Neuronal stem cell (in vitro differentiated cells): ENCODE results near the gene DDX27.

Experiments
- DNase-seq: peaks from one replicate; pipeline ENCODE4 v3.0.0-alpha.2; 2013; ENCODE audit warnings: low spot score
- H2AFZ ChIP-seq: one replicate; pipeline ENCODE4 v1.6.1; 2013; ENCODE audit warnings: mild to moderate bottlenecking, low read length, inconsistent platforms
- H2AK5ac ChIP-seq: 2 replicates; pipeline ENCODE4 v1.6.1; 2013; ENCODE audit warnings: low read depth, mild to moderate bottlenecking, inconsistent platforms, low read length, moderate library complexity, mixed read lengths
- H2BK120ac ChIP-seq: 2 replicates; pipeline ENCODE4 v1.6.1; 2013; ENCODE audit warnings: low read depth, mild to moderate bottlenecking, inconsistent platforms, low read length, moderate library complexity, mixed read lengths
- H2BK12ac ChIP-seq: one replicate; pipeline ENCODE4 v1.6.1; 2013; ENCODE audit warnings: low read length, inconsistent platforms
- H2BK15ac ChIP-seq: 2 replicates; pipeline ENCODE4 v1.6.1; 2013; ENCODE audit warnings: mild to moderate bottlenecking, low read length, inconsistent platforms, mixed read lengths
- H2BK5ac ChIP-seq: one replicate; pipeline ENCODE4 v1.6.1; 2013; ENCODE audit warnings: inconsistent platforms, mild to moderate bottlenecking, low read length, moderate library complexity
- H3K14ac ChIP-seq: one replicate; pipeline ENCODE4 v1.6.1; 2013; ENCODE audit warnings: low read length, inconsistent platforms
- H3K18ac ChIP-seq: 2 replicates; pipeline ENCODE4 v1.6.1; 2013; ENCODE audit warnings: low read length, inconsistent platforms
- H3K23ac ChIP-seq: 2 replicates; pipeline ENCODE4 v1.6.1; 2013; ENCODE audit warnings: low read depth, mild to moderate bottlenecking, mixed read lengths, low read length, inconsistent platforms; ENCODE audit not compliant: poor library complexity
- H3K27ac ChIP-seq: replicated peaks from 3 replicates; pipeline ENCODE4 v1.5.1; 2013; ENCODE audit warnings: low read length, inconsistent platforms
- H3K27me3 ChIP-seq, 3 experiments: 2 replicates each; pipeline ENCODE4 v1.6.1; 2013; ENCODE audit warnings: low read length in 3 of 3, mild to moderate bottlenecking in 2 of 3, inconsistent platforms in 1 of 3, low read depth in 1 of 3, mixed read lengths in 1 of 3, moderate library complexity in 1 of 3; ENCODE audit not compliant: control insufficient read depth in 3 of 3, insufficient read depth in 3 of 3
- H3K36me3 ChIP-seq, 2 donors: replicated peaks in 1 of 2; 2 replicates each; pipeline ENCODE4 v1.6.1; 2013; ENCODE audit warnings: low read length in 2 of 2; ENCODE audit not compliant: control insufficient read depth in 2 of 2, insufficient read depth in 2 of 2
- H3K4ac ChIP-seq: 2 replicates; pipeline ENCODE4 v1.6.1; 2013; ENCODE audit warnings: inconsistent platforms, mild to moderate bottlenecking, low read length, moderate library complexity
- H3K4me1 ChIP-seq, 2 donors: 1 replicate in 1 of 2; 2 replicates in 1 of 2; pipeline ENCODE4 v1.6.1; 2013; ENCODE audit warnings: low read length in 2 of 2, low read depth in 1 of 2; ENCODE audit not compliant: control insufficient read depth in 2 of 2, insufficient read depth in 1 of 2
- H3K4me2 ChIP-seq: one replicate; pipeline ENCODE4 v1.6.1; 2013; ENCODE audit warnings: mild to moderate bottlenecking, low read length, inconsistent platforms; ENCODE audit not compliant: insufficient read depth, poor library complexity, severe bottlenecking
- H3K4me3 ChIP-seq, 2 donors: 2 replicates each; pipeline ENCODE4 v1.5.1; 2013; ENCODE audit warnings: low read length in 2 of 2, mild to moderate bottlenecking in 2 of 2, inconsistent platforms in 1 of 2, moderate library complexity in 1 of 2
- H3K79me1 ChIP-seq: one replicate; pipeline ENCODE4 v1.6.1; 2013; ENCODE audit warnings: low read depth, mild to moderate bottlenecking, inconsistent platforms, low read length, moderate library complexity
- H3K9ac ChIP-seq: one replicate; pipeline ENCODE4 v1.6.1; 2013; ENCODE audit warnings: mild to moderate bottlenecking, low read depth, low read length, inconsistent platforms; ENCODE audit not compliant: poor library complexity
- H3K9me3 ChIP-seq, 2 donors: replicated peaks in 1 of 2; 2 replicates each; pipeline versions ENCODE3 to v1.6.1; 2013; ENCODE audit warnings: low read length in 2 of 2, mild to moderate bottlenecking in 2 of 2, inconsistent platforms in 1 of 2, low read depth in 1 of 2, mixed read lengths in 1 of 2, moderate library complexity in 1 of 2; ENCODE audit not compliant: control insufficient read depth in 2 of 2, insufficient read depth in 1 of 2
- H4K8ac ChIP-seq: one replicate; pipeline ENCODE4 v1.6.1; 2013; ENCODE audit warnings: low read depth, mild to moderate bottlenecking, inconsistent platforms, low read length, moderate library complexity
- H4K91ac ChIP-seq: one replicate; pipeline ENCODE4 v1.6.1; 2013; ENCODE audit warnings: low read length, low read depth, mild to moderate bottlenecking, inconsistent platforms; ENCODE audit not compliant: poor library complexity
- WGBS, 2 donors: extraction: QIAGEN DNeasy Blood & Tissue Kit; methylation state at CpG; one replicate each; pipeline ENCODE4 v1.1.7; 2013; ENCODE audit warnings: missing lambda C conversion rate in 2 of 2, mixed read lengths in 1 of 2; ENCODE audit not compliant: insufficient read length in 2 of 2, insufficient replicate concordance in 1 of 2; ENCODE audit errors: extremely low coverage in 2 of 2; 5-methylcytosine and 5-hydroxymethylcytosine counted together

Gene DDX27

DNA sequence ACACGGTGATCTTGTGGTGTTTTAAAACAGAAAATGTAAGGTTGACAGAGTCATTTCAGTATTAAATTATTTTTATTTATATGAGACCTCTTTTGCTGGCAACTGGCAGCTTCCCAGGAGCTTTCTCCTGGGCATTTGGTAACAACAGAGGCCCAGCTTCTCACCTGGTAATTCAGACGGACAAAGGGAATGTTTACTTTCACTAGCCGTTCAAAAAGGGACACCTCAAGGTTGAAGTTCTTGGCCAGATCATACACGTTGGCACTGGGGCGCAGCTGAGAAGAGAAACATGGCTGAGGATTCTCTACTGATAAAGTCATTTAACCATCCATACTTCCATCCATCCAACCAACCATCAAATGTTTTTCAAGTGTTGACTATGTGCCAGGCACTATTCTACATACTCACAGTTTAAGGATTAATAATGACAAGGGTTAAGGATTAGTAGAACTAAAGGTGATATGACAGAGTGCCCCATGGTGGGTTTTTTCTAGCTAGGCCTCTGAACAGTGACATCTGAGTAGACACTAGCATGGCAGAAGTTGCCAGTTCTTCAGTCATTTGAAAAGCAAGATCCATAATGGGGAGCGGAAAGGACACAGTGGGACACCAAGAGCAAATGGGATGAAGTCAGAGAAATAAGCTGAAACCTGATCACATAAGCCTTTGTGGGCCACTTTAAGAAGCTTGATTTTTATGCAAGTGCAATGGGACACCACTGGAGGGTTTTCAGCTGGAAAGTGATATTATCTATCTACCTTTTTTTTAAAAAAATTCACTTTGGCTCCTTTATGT is 33.5 kb downstream of the DDX27 start:
- H3K18ac ChIP-seq, result no peak overlapping the region
- H4K91ac ChIP-seq, result no peak overlapping the region
- H3K9ac ChIP-seq, result no peak overlapping the region
- no peak overlapping the region for H2BK12ac ChIP-seq
- no peak overlapping the region for H3K14ac ChIP-seq
- no peak overlapping the region for H2BK5ac ChIP-seq
- no peak overlapping the region for H3K4me3 ChIP-seq
- no peak overlapping the region for H2BK120ac ChIP-seq
- no peaks in the 10 kb centered on the region for H3K9me3 ChIP-seq
- H3K27me3 ChIP-seq, result no peaks in the 10 kb centered on the region
- no peak overlapping the region for H3K27ac ChIP-seq
- H3K23ac ChIP-seq, result no peak overlapping the region
- H3K4me1 ChIP-seq, result no peaks in the 10 kb centered on the region
- no peak overlapping the region for H2BK15ac ChIP-seq
- WGBS, 2 donors, result no CpG with 5 or more reads among the region's 6 CpGs
- no peak for DNase-seq
- no peak overlapping the region for H2AFZ ChIP-seq
- H3K4me2 ChIP-seq, result no peak overlapping the region
- no peak overlapping the region for H3K4ac ChIP-seq
- H2AK5ac ChIP-seq, result no peak overlapping the region
- H3K36me3 ChIP-seq, result peaks cover 51 to 96% of the 10 kb centered on the region in 2 donors
- no peaks in the 10 kb centered on the region for H3K79me1 ChIP-seq
- H4K8ac ChIP-seq, result no peak overlapping the region

DNA sequence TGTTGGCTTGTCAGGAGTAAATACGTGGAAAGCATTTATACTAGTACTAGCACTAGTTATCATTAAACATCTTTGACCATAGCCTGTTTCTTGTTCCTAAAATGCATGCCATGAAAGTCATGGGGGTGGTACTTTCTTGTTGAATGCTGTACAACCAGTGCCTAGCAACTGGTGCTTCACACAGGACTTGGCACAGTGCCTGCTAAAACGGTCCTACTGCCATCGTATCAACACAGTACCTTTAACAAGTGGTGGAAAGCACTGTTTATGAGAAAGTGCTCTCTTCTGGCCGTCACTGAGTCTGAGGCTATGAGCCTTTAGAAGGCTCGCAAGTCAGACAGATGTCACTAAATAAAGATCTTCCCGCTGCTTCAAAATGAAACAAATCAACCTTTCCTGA is 37.0 kb downstream of the DDX27 start:
- no peak overlapping the region for H2BK12ac ChIP-seq
- peaks cover 30 to 94% of the 10 kb centered on the region in 2 donors for H3K36me3 ChIP-seq
- no peaks in the 10 kb centered on the region for H3K79me1 ChIP-seq
- no peak overlapping the region for H2AFZ ChIP-seq
- no peak for DNase-seq
- no peak overlapping the region for H3K18ac ChIP-seq
- no peak overlapping the region for H2BK5ac ChIP-seq
- no peak overlapping the region for H3K27ac ChIP-seq
- no peak overlapping the region for H3K4ac ChIP-seq
- H2AK5ac ChIP-seq, result no peak overlapping the region
- no peak overlapping the region for H4K91ac ChIP-seq
- no peak overlapping the region for H2BK15ac ChIP-seq
- H3K4me1 ChIP-seq, result no peaks in the 10 kb centered on the region
- peaks cover 0 to 2% of the 10 kb centered on the region in 2 donors for H3K9me3 ChIP-seq
- no peak overlapping the region for H3K9ac ChIP-seq
- no peak overlapping the region for H3K4me3 ChIP-seq
- no peak overlapping the region for H4K8ac ChIP-seq
- no peak overlapping the region for H2BK120ac ChIP-seq
- no peak overlapping the region for H3K23ac ChIP-seq
- no peaks in the 10 kb centered on the region for H3K27me3 ChIP-seq
- no CpG with 5 or more reads among the region's 6 CpGs for WGBS, 2 donors
- H3K14ac ChIP-seq, result no peak overlapping the region
- no peak overlapping the region for H3K4me2 ChIP-seq

DNA sequence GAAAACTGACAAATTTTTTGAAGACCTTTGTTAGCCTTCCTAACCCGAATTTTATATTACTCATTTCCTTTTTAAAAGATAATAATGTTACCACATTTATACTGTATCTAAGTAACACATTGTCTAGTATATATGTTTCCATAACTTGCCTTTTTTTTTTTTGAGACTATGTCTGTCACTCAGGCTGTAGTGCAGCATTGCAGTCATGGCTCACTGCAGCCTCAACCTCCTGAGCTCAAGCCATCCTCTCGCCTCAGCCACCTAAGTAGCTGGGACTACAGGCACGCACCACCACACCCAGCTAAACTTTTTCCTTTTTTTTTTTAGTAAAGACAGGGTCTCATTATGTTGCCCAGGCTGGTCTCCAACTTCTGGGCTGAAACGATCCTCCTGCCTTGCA is 40.1 kb downstream of the DDX27 start:
- no peak overlapping the region for H2BK12ac ChIP-seq
- no peak overlapping the region for H3K18ac ChIP-seq
- H3K36me3 ChIP-seq, result peaks cover 24 to 93% of the 10 kb centered on the region in 2 donors
- H3K27ac ChIP-seq, result no peak overlapping the region
- no peak for DNase-seq
- H2BK120ac ChIP-seq, result no peak overlapping the region
- no peak overlapping the region for H2AFZ ChIP-seq
- H2BK15ac ChIP-seq, result no peak overlapping the region
- no peak overlapping the region for H3K4me3 ChIP-seq
- no peaks in the 10 kb centered on the region for H3K79me1 ChIP-seq
- H3K9me3 ChIP-seq, result peaks cover 0 to 3% of the 10 kb centered on the region in 2 donors
- H2AK5ac ChIP-seq, result no peak overlapping the region
- H3K27me3 ChIP-seq, result no peaks in the 10 kb centered on the region
- H3K4me2 ChIP-seq, result no peak overlapping the region
- no peak overlapping the region for H4K91ac ChIP-seq
- no peak overlapping the region for H3K23ac ChIP-seq
- no CpG with 5 or more reads among the region's 4 CpGs for WGBS, 2 donors
- no peak overlapping the region for H3K9ac ChIP-seq
- no peaks in the 10 kb centered on the region for H3K4me1 ChIP-seq
- no peak overlapping the region for H4K8ac ChIP-seq
- H2BK5ac ChIP-seq, result no peak overlapping the region
- no peak overlapping the region for H3K14ac ChIP-seq
- H3K4ac ChIP-seq, result no peak overlapping the region

DNA sequence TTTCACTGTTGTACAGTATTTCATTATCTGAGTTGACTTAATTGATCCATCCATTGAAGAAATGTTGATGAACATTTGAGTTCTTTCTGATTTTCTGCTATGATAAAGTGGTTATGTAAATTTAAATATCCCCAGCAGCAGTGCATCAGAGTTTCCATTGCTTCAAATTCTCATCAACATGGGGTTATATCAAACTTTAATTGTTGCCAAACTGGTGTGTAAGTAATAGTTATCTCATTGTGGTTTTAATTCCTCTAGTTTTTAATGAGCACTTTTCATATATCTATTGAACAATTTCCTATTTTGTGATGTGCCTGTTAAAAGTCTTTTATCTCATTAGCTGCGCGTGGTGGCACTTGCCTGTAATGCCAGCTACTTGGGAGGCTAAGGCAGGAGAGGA is 40.6 kb downstream of the DDX27 start:
- no peak overlapping the region for H3K4me3 ChIP-seq
- H4K91ac ChIP-seq, result no peak overlapping the region
- H3K4me1 ChIP-seq, result no peaks in the 10 kb centered on the region
- H2BK5ac ChIP-seq, result no peak overlapping the region
- no peak overlapping the region for H3K27ac ChIP-seq
- no peak overlapping the region for H3K14ac ChIP-seq
- peaks cover 29 to 93% of the 10 kb centered on the region in 2 donors for H3K36me3 ChIP-seq
- H3K79me1 ChIP-seq, result no peaks in the 10 kb centered on the region
- no peak overlapping the region for H3K23ac ChIP-seq
- no peak overlapping the region for H2AFZ ChIP-seq
- H2BK120ac ChIP-seq, result no peak overlapping the region
- no peak overlapping the region for H3K4me2 ChIP-seq
- H3K9me3 ChIP-seq, result peaks cover 0 to 3% of the 10 kb centered on the region in 2 donors
- no peak overlapping the region for H2BK12ac ChIP-seq
- no peak overlapping the region for H3K9ac ChIP-seq
- no peaks in the 10 kb centered on the region for H3K27me3 ChIP-seq
- no peak overlapping the region for H3K18ac ChIP-seq
- no peak overlapping the region for H2BK15ac ChIP-seq
- DNase-seq, result no peak
- no CpG with 5 or more reads among the region's 2 CpGs for WGBS, 2 donors
- H3K4ac ChIP-seq, result no peak overlapping the region
- H2AK5ac ChIP-seq, result no peak overlapping the region
- H4K8ac ChIP-seq, result no peak overlapping the region
